GM20000 (cell line): Measurements from ENCODE around the gene ARMH3.
"Not testable (repeated sequence)": the region's sequence is repeated elsewhere in the genome, so short reads cannot be mapped to it uniquely, and the experiment has no call there.

Source experiments
- DNase-seq: peaks from one replicate; pipeline ENCODE4 v3.0.0; 2012; ENCODE audit warnings: low spot score
- CTCF ChIP-seq: IDR thresholded peaks from 2 replicates; pipeline ENCODE4 v1.5.1; 2012; ENCODE audit warnings: mild to moderate bottlenecking, control low read depth; ENCODE audit errors: extremely low read depth, missing control alignments

Gene ARMH3

GRCh38 chr10:102017295-102017694 lies 38.7 kb downstream of the ARMH3 start:
- no peak for TF ChIP-seq CTCF
- no peak for DNase-seq

GRCh38 chr10:102016416-102016815 lies 39.6 kb downstream of the ARMH3 start:
- no peak for DNase-seq
- no peak for TF ChIP-seq CTCF

- TF ChIP-seq CTCF: no peak
- no peak for DNase-seq
These were observed 45.0 kb downstream of the ARMH3 start for GRCh38 chr10:102010961-102011360.

DNA sequence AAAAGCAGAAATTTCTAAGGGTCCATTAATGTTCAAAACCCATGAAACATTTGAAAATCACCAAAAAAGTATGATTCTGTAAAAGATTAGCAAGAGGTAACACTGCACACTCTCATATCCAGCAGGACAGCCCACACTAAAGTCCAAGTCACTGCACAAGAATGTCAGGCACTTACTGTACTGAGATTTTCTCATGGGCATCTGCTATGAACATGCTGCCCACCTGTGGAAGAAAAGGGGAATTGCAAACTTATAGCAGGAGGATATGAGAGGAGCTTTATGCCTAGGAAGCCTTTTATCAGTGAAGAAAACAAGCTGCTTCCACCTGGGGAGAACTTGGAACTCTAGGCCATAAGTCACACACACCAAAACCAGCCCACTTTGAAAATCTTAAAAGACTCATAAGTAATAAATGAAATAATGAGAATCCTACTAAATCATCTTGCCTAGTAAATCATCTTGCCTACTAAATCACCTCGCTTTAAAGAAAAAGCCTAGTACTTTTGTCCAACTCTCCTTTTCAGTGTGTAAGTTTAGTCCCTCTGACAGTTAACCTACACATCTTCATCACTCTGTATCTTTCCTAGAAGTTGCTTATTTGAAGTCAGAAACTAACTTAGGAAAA lies 46.1 kb downstream of the ARMH3 start:
- peak; percentile 89 for TF ChIP-seq CTCF
- peak; percentile 76 for DNase-seq

DNA sequence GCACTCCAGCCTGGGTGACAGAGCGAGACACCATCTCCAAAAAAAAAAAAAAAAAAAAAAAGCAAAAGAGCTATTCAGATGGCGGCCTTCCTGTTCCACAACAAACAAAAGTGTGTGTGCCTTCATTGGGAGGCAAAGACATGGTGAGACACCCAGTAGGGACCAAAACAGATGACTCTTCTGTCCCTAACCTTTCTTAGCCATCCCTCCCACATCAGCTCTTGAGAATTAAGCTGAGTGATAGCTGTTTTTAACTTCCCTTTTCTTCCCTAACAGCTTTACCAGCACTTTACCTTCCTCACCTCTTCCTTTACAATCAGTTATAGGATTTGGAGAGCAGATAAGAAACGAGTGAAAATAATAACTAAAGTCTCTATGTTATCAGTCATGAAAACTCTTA lies 48.2 kb downstream of the ARMH3 start:
- no peak for DNase-seq
- TF ChIP-seq CTCF: no peak

DNA sequence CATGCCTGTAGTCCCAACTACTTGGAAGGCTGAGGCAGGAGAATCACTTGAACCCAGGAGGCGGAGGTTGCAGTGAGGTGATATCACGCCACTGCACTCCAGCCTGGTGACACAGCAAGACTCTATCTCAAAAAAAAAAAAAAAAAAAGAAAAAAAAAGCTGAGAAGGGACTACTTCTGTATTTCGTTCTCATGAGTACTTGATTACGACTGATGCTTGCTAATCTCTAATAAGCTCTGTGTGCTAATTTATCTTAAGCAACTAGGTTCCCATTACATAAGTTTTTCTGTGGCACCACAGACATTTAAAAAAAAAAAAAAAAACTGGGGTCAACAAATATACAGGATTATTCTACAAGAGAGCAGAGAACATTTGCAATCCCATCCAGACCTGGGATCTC lies 48.9 kb downstream of the ARMH3 start:
- not testable (repeated sequence) for DNase-seq

GRCh38 chr10:102004376-102004775 lies 51.6 kb downstream of the ARMH3 start:
- TF ChIP-seq CTCF: no peak

GRCh38 chr10:102003541-102003940 lies 52.4 kb downstream of the ARMH3 start:
- DNase-seq: no peak
- TF ChIP-seq CTCF: no peak

More at GRCh38 chr10:102004376-102004775, 51.6 kb downstream of the ARMH3 start:
- peak; percentile 18 for DNase-seq
